Measurements from ENCODE around the gene BTF3L4. TPM values are rescaled to one million over a fixed set of nuclear protein-coding genes. Genes with fewer than 3 reads are reported as not detected.

Gene BTF3L4
- total RNA-seq, 1 experiment from 2014 or later = 89.4 TPM

DNA sequence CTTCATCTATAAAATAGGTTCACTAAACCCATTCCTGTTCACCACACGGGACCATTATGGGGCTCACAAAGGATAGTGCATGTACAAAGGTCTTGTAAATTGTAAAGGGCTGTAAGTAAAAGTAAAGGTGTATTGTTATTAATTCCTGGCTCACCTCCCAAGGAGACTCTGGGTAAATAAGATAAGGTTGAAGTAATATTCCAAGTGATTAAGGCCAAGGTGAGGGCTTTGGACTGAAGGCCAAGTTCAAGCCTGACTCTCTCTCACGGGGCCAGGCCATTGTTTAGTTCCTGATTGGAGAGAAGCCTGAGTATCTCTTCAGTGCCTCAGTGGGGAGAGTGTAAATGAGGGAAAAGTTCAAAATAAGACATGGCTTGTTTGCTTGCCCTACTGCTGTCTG is 66.3 kb downstream of the BTF3L4 start (continued):
- TF ChIP-seq OVOL2 (CRISPR knock-in tag; IDR thresholded peaks at IDR 0.05; ENCODE audit: borderline replicate concordance) = no peak
- TF ChIP-seq ZBTB21 (CRISPR knock-in tag; IDR thresholded peaks at IDR 0.05; ENCODE audit: borderline replicate concordance) = no peak
- TF ChIP-seq PRRX2 (CRISPR knock-in tag; IDR thresholded peaks at IDR 0.05) = no peak
- TF ChIP-seq, protein P1, sequence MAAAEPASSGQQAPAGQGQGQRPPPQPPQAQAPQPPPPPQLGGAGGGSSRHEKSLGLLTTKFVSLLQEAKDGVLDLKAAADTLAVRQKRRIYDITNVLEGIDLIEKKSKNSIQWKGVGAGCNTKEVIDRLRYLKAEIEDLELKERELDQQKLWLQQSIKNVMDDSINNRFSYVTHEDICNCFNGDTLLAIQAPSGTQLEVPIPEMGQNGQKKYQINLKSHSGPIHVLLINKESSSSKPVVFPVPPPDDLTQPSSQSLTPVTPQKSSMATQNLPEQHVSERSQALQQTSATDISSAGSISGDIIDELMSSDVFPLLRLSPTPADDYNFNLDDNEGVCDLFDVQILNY (CRISPR knock-in tag; IDR thresholded peaks at IDR 0.05) = no peak

DNA sequence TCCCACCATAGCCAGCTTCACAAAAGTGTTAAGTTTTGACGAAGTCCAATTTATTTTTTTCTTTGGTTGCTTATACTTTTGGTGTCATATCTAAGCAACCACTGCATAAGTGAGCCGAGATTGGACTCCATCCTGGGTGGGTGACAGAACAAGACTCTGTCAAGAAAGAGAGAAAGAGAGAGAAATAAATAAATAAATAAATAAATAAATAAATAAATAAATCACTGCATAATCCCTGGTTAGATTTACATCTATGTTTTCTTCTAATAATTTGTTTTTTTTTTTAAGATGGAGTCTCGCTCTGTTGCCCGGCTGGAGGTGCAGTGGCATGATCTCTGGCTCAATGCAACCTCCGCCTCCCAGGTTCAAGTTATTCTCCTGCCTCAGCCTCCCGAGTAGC is 67.5 kb downstream of the BTF3L4 start:
- no peaks in the 10 kb centered on the region for H3K9me3 Mint-ChIP-seq
- CTCF ChIA-PET = interaction anchor here (2.0 kb wide), 1 partner anchor 225 kb away, joined by 8 read pairs; no protein-coding TSS in a partner anchor

DNA sequence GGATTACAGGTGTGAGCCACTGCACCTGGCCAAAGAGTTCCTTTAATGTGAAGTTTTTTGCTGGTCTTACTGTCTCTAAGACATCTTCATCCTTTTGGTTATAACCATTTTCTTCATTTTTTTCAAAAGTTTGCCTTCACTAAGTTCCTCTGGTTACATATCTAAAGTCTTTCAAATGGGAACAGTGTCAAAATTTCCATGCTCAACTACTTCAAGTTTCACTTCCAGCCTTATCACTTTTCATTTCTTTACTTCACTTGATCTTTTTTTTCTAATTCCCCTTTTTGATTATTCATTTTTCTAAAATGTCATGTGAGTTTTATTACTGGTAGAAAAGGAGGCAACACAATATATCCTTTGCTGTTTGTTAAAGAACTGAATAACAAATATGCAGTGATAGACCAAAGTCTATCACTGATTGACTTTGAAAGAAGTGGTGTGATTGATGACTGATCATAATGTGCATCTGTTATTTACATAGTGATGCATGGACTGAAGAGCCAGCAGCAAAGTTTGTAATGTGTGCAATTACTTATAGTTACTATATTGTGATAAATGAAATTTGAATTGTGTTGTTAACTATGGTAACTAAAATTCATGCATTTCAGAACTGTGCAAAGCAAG is 69.8 kb downstream of the BTF3L4 start:
- ATAC-seq (no peak), DNase-seq (ENCODE audit: low spot score) (no peak)
- ChIA-PET CTCF (interaction anchor here (2.5 kb wide), 1 partner anchor 222 kb away, joined by 34 read pairs; no protein-coding TSS in a partner anchor), POLR2A (no interaction called here)
- Mint-ChIP-seq H3K27me3 (ENCODE audit: low read depth) (peaks cover 7% of the 10 kb centered on the region; the same call in 1 of the 2 replicates), H3K27ac (no peak overlapping the region), H3K36me3 (no peaks in the 10 kb centered on the region), H3K4me3 (no peak overlapping the region), H3K4me1 (no peaks in the 10 kb centered on the region), H3K9me3 (no peaks in the 10 kb centered on the region)
- no peak for TF ChIP-seq HMGA2 (CRISPR knock-in tag; IDR thresholded peaks at IDR 0.05)
- TF ChIP-seq, protein P2, sequence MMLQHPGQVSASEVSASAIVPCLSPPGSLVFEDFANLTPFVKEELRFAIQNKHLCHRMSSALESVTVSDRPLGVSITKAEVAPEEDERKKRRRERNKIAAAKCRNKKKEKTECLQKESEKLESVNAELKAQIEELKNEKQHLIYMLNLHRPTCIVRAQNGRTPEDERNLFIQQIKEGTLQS (CRISPR knock-in tag; conservative IDR thresholded peaks at IDR 0.05) = no peak
- TF ChIP-seq TCF7 (CRISPR knock-in tag; IDR thresholded peaks at IDR 0.05; ENCODE audit: low read depth) = no peak
- no peak for TF ChIP-seq ZBTB21 (CRISPR knock-in tag; IDR thresholded peaks at IDR 0.05; ENCODE audit: borderline replicate concordance)
- no peak for TF ChIP-seq ZNF138 (CRISPR knock-in tag; conservative IDR thresholded peaks at IDR 0.05)
- TF ChIP-seq ZNF232 (CRISPR knock-in tag; IDR thresholded peaks at IDR 0.05) = no peak
- no peak for TF ChIP-seq TP53 (CRISPR knock-in tag; IDR thresholded peaks at IDR 0.05)
- no peak for TF ChIP-seq JAZF1 (CRISPR knock-in tag; IDR thresholded peaks at IDR 0.05)
- TF ChIP-seq USF2 (CRISPR knock-in tag; IDR thresholded peaks at IDR 0.05) = no peak
- no peak for TF ChIP-seq ZNF512 (CRISPR knock-in tag; IDR thresholded peaks at IDR 0.05; ENCODE audit: borderline replicate concordance)

More for the DNA sequence above, 67.5 kb downstream of the BTF3L4 start:
- H3K4me3 Mint-ChIP-seq = no peak overlapping the region
- POLR2A ChIA-PET = no interaction called here
- no peak overlapping the region for H3K27ac Mint-ChIP-seq
- no peaks in the 10 kb centered on the region for H3K36me3 Mint-ChIP-seq
- ATAC-seq (no peak), DNase-seq (ENCODE audit: low spot score) (no peak)
- TF ChIP-seq, protein P3, sequence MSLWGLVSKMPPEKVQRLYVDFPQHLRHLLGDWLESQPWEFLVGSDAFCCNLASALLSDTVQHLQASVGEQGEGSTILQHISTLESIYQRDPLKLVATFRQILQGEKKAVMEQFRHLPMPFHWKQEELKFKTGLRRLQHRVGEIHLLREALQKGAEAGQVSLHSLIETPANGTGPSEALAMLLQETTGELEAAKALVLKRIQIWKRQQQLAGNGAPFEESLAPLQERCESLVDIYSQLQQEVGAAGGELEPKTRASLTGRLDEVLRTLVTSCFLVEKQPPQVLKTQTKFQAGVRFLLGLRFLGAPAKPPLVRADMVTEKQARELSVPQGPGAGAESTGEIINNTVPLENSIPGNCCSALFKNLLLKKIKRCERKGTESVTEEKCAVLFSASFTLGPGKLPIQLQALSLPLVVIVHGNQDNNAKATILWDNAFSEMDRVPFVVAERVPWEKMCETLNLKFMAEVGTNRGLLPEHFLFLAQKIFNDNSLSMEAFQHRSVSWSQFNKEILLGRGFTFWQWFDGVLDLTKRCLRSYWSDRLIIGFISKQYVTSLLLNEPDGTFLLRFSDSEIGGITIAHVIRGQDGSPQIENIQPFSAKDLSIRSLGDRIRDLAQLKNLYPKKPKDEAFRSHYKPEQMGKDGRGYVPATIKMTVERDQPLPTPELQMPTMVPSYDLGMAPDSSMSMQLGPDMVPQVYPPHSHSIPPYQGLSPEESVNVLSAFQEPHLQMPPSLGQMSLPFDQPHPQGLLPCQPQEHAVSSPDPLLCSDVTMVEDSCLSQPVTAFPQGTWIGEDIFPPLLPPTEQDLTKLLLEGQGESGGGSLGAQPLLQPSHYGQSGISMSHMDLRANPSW (CRISPR knock-in tag; conservative IDR thresholded peaks at IDR 0.05; ENCODE audit: low read depth) = no peak
- no peak for TF ChIP-seq ZNF396 (CRISPR knock-in tag; IDR thresholded peaks at IDR 0.05; ENCODE audit: borderline replicate concordance)
- TF ChIP-seq ZMAT4 (CRISPR knock-in tag; IDR thresholded peaks at IDR 0.05) = no peak
- TF ChIP-seq TEAD1 (CRISPR knock-in tag; IDR thresholded peaks at IDR 0.05) = no peak
- TF ChIP-seq, protein P4, sequence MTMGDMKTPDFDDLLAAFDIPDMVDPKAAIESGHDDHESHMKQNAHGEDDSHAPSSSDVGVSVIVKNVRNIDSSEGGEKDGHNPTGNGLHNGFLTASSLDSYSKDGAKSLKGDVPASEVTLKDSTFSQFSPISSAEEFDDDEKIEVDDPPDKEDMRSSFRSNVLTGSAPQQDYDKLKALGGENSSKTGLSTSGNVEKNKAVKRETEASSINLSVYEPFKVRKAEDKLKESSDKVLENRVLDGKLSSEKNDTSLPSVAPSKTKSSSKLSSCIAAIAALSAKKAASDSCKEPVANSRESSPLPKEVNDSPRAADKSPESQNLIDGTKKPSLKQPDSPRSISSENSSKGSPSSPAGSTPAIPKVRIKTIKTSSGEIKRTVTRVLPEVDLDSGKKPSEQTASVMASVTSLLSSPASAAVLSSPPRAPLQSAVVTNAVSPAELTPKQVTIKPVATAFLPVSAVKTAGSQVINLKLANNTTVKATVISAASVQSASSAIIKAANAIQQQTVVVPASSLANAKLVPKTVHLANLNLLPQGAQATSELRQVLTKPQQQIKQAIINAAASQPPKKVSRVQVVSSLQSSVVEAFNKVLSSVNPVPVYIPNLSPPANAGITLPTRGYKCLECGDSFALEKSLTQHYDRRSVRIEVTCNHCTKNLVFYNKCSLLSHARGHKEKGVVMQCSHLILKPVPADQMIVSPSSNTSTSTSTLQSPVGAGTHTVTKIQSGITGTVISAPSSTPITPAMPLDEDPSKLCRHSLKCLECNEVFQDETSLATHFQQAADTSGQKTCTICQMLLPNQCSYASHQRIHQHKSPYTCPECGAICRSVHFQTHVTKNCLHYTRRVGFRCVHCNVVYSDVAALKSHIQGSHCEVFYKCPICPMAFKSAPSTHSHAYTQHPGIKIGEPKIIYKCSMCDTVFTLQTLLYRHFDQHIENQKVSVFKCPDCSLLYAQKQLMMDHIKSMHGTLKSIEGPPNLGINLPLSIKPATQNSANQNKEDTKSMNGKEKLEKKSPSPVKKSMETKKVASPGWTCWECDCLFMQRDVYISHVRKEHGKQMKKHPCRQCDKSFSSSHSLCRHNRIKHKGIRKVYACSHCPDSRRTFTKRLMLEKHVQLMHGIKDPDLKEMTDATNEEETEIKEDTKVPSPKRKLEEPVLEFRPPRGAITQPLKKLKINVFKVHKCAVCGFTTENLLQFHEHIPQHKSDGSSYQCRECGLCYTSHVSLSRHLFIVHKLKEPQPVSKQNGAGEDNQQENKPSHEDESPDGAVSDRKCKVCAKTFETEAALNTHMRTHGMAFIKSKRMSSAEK (CRISPR knock-in tag; IDR thresholded peaks at IDR 0.05; ENCODE audit: borderline replicate concordance) = no peak
- peaks cover 20% of the 10 kb centered on the region for H3K4me1 Mint-ChIP-seq
- 0 out of 2 replicates have a peak, but pooled peaks cover 3% of the 10 kb centered on the region for H3K27me3 Mint-ChIP-seq (ENCODE audit: low read depth)
